ENCODE data around the gene TGFB2.

DNA sequence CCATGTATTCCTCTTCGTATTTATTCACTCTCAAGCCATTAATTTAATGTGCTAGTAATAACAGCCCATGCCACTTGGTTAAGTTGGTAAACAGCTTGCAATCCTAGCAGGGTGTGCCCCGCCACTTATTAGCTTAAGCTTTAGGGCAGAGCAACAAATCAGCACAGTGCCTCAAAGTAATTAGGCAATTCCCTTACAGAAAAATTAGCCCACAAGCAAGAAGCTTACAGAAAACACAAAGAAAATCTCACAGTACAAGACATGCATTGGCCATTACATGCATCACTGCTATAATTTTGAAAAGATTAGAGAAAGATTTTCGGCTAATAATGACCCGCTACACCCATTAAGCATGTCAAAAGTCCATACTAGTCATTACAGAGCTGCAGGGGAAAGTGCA, 47.6 kb downstream of the TGFB2 start:
- no peak for TF ChIP-seq POLR2AphosphoS5 (IDR thresholded peaks at IDR 0.05)
- TF ChIP-seq POLR2A (IDR thresholded peaks at IDR 0.05; ENCODE audit: low read depth): no peak
- TF ChIP-seq CTCF (IDR thresholded peaks at IDR 0.05): no peak
- TF ChIP-seq EP300 (IDR thresholded peaks at IDR 0.05): no peak
